OCI-LY3 (cell line): ENCODE measurements around the gene SECISBP2.
"Not testable (repeated sequence)": the region's sequence is repeated elsewhere in the genome, so short reads cannot be mapped to it uniquely, and the experiment has no call there.

Source experiments
- H2AFZ ChIP-seq: fragments of 200-600, 300-600 bp; shearing (Covaris generic); 2 replicates; pipeline ENCODE4 v1.6.0; 2014; ENCODE audit warnings: antibody characterized with exemption, low read depth, low read length
- H3K27ac ChIP-seq: fragments of 200-600, 300-600 bp; sonication (generic); 2 replicates; pipeline ENCODE4 v1.5.1; 2014; ENCODE audit warnings: mild to moderate bottlenecking, low read length, moderate library complexity, mixed read lengths
- H3K27me3 ChIP-seq: fragments of 200-600, 300-600 bp; sonication (generic); 2 replicates; pipeline ENCODE4 v1.6.1; 2014; ENCODE audit warnings: low read depth, low read length, mixed read lengths
- H3K36me3 ChIP-seq: fragments of 200-600, 300-600 bp; sonication (generic); replicated peaks from 2 replicates; pipeline ENCODE3; 2014; ENCODE audit warnings: low read depth, low read length, mixed read lengths
- H3K4me1 ChIP-seq: fragments of 300-600, 200-600 bp; sonication (generic); 2 replicates; pipeline ENCODE4 v1.6.1; 2014; ENCODE audit warnings: low read length, mixed read lengths
- H3K4me2 ChIP-seq: fragments of 200-600, 300-600 bp; sonication (generic); 2 replicates; pipeline ENCODE4 v1.6.1; 2014; ENCODE audit warnings: low read length, mixed read lengths
- H3K4me3 ChIP-seq: fragments of 300-600, 200-600 bp; sonication (generic); 2 replicates; pipeline ENCODE4 v1.5.1; 2014; ENCODE audit warnings: antibody characterized with exemption, mild to moderate bottlenecking, low read length, moderate library complexity
- H3K79me2 ChIP-seq: fragments of 300-600, 200-600 bp; shearing (Covaris generic); 2 replicates; pipeline ENCODE4 v1.6.1; 2014; ENCODE audit warnings: mild to moderate bottlenecking, low read length, mixed read lengths
- H3K9ac ChIP-seq: fragments of 300-600, 200-600 bp; shearing (Covaris generic); 2 replicates; pipeline ENCODE4 v1.6.0; 2014; ENCODE audit warnings: mild to moderate bottlenecking, low read length, moderate library complexity
- H3K9me3 ChIP-seq: fragments of 200-600, 300-600 bp; shearing (Covaris generic); 2 replicates; pipeline ENCODE4 v1.6.1; 2014; ENCODE audit warnings: low read length, mixed read lengths; ENCODE audit not compliant: insufficient read depth
- H4K20me1 ChIP-seq: fragments of 200-600, 300-600 bp; sonication (generic); 2 replicates; pipeline ENCODE4 v1.6.1; 2016; ENCODE audit warnings: low read length, mixed read lengths; ENCODE audit not compliant: insufficient read depth
- EZH2phosphoT487 ChIP-seq: fragments of 200-600 bp; shearing (Covaris generic); IDR thresholded peaks from 2 replicates; pipeline ENCODE4 v1.6.1; 2018; ENCODE audit warnings: antibody characterized with exemption, mixed run types, low read depth
- TF ChIP-seq, protein P1 (sequence below): fragments of 200-600, 300-600 bp; sonication (generic); IDR thresholded peaks from 2 replicates; pipeline ENCODE4 v1.5.1; 2014; ENCODE audit warnings: antibody characterized with exemption, low read length, low read depth

SECISBP2 gene

DNA sequence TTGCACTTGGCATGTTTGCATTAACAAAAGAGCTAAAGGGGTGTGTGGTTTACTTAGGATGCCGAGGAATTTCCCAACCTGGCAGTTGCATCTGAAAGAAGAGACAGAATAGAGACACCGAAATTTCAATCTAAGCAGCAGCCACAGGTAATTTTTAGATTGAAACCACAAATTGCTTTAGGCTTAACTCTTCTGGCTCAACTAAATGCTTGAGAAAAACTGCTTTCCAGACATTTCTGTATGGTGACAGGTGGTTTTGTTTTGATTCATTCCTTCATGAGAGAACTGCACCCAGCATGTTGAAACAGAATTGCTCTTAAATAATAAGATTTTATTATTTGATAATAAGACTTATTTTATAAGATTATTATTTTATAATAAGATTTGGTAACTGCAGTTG, 21.5 kb downstream of the SECISBP2 start:
- H3K9me3 ChIP-seq, result no peaks in the 10 kb centered on the region
- H2AFZ ChIP-seq, result no peak overlapping the region
- H3K4me1 ChIP-seq, result peaks cover 3% of the 10 kb centered on the region
- no peaks in the 10 kb centered on the region for H3K27me3 ChIP-seq
- no peak overlapping the region for H3K9ac ChIP-seq
- no peak overlapping the region for H3K4me3 ChIP-seq
- H3K4me2 ChIP-seq, result no peak overlapping the region
- no peaks in the 10 kb centered on the region for H3K79me2 ChIP-seq
- H3K36me3 ChIP-seq, result peaks cover 55% of the 10 kb centered on the region
- no peak overlapping the region for H3K27ac ChIP-seq
- no peaks in the 10 kb centered on the region for H4K20me1 ChIP-seq
- TF ChIP-seq, protein P1, sequence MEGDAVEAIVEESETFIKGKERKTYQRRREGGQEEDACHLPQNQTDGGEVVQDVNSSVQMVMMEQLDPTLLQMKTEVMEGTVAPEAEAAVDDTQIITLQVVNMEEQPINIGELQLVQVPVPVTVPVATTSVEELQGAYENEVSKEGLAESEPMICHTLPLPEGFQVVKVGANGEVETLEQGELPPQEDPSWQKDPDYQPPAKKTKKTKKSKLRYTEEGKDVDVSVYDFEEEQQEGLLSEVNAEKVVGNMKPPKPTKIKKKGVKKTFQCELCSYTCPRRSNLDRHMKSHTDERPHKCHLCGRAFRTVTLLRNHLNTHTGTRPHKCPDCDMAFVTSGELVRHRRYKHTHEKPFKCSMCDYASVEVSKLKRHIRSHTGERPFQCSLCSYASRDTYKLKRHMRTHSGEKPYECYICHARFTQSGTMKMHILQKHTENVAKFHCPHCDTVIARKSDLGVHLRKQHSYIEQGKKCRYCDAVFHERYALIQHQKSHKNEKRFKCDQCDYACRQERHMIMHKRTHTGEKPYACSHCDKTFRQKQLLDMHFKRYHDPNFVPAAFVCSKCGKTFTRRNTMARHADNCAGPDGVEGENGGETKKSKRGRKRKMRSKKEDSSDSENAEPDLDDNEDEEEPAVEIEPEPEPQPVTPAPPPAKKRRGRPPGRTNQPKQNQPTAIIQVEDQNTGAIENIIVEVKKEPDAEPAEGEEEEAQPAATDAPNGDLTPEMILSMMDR, result no peak
- TF ChIP-seq EZH2phosphoT487, result no peak

DNA sequence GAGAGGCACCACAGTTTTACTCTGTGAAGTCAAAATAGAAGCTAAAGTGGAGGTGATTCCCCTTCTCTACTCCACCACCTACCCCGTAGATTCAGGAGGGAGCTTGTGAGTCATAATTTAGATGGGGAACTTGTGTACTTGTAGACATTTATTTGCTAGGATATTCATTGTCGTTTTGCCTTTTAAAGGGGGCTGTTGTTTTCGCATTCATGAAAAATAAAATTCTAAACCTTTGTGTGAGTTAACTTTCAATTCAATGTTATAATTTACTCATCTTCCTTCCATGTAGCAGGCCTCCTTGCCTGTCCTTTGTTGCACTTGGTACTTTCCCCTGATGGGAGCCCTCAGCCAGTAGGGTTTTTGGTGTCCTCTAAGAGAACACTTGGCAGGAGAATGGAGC, 22.0 kb downstream of the SECISBP2 start:
- H2AFZ ChIP-seq, result no peak overlapping the region
- H3K4me1 ChIP-seq, result no peaks in the 10 kb centered on the region
- no peak overlapping the region for H3K4me2 ChIP-seq
- H3K27ac ChIP-seq, result no peak overlapping the region
- H3K27me3 ChIP-seq, result no peaks in the 10 kb centered on the region
- H4K20me1 ChIP-seq, result no peaks in the 10 kb centered on the region
- TF ChIP-seq, protein P1, result no peak
- no peak for TF ChIP-seq EZH2phosphoT487
- no peak overlapping the region for H3K9ac ChIP-seq
- H3K4me3 ChIP-seq, result no peak overlapping the region
- no peaks in the 10 kb centered on the region for H3K9me3 ChIP-seq
- H3K79me2 ChIP-seq, result no peaks in the 10 kb centered on the region
- peaks cover 60% of the 10 kb centered on the region for H3K36me3 ChIP-seq

DNA sequence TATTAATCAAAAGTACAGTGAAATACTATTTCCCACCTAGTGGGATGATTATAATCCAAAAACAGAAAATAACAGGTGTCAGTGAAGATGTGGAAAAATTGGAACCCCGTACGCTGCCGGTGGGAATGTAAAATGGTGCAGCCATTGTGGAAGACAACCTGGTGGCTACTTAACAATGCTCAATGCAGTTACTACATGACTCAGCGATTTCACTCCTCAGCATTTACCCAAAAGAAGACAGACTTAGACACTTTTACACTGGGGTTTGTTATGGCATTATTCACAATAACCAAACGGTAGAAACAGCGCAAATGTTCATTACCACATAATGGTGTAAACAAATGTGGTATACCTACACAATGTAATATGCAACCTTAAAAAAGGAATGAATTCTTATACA, 23.9 kb downstream of the SECISBP2 start:
- Histone ChIP-seq H3K4me2 (no peak overlapping the region), H3K9me3 (no peaks in the 10 kb centered on the region), H3K4me1 (no peaks in the 10 kb centered on the region), H3K36me3 (peaks cover 65% of the 10 kb centered on the region), H3K4me3 (no peak overlapping the region), H3K9ac (no peak overlapping the region), H4K20me1 (no peaks in the 10 kb centered on the region), H3K27ac (no peak overlapping the region), H2AFZ (no peak overlapping the region), H3K27me3 (no peaks in the 10 kb centered on the region), H3K79me2 (no peaks in the 10 kb centered on the region)
- TF ChIP-seq EZH2phosphoT487, result no peak
- TF ChIP-seq, protein P1, result no peak

DNA sequence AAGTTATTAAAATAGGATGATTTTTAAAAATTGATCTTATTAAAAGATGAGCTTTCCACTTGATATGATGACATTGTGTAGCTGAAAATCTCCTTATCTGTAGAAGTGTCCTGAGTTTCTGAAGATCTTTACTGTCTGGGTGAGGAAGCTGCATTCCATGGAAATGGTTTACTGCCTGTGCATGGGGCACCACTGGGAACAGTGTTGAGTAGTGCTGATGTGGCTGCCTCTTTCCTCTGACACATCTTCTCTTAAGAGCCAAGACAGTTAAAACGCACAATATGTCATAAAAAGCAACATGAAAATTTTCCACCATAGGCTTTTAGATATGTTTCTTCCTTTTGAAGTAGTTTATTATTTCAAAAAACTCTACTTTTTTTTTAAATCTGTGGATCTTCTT, 24.6 kb downstream of the SECISBP2 start:
- no peak overlapping the region for H3K4me2 ChIP-seq
- no peaks in the 10 kb centered on the region for H3K9me3 ChIP-seq
- H3K4me1 ChIP-seq, result no peaks in the 10 kb centered on the region
- H3K36me3 ChIP-seq, result peaks cover 61% of the 10 kb centered on the region
- no peaks in the 10 kb centered on the region for H4K20me1 ChIP-seq
- no peak overlapping the region for H3K4me3 ChIP-seq
- no peak overlapping the region for H2AFZ ChIP-seq
- no peaks in the 10 kb centered on the region for H3K79me2 ChIP-seq
- H3K27ac ChIP-seq, result no peak overlapping the region
- no peak for TF ChIP-seq EZH2phosphoT487
- TF ChIP-seq, protein P1, result no peak
- H3K27me3 ChIP-seq, result no peaks in the 10 kb centered on the region
- no peak overlapping the region for H3K9ac ChIP-seq

DNA sequence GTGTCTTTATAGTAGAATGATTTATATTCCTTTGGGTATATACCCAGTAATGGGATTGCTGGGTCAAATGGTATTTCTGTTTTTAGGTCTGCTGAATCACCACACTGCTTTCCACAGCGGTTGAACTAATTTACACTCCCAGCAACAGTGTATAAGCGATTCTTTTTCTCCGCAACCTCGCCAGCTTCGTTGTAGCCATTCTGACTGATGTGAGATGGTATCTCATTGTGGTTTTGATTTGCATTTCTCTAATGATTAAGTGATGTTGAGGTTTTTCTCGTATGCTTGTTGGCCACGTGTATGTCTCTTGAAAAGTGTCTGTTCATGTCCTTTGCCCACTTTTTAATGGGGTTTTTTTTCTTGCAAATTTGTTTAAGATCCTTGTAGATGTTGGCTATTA, 25.5 kb downstream of the SECISBP2 start:
- not testable (repeated sequence) for H4K20me1 ChIP-seq, H3K4me2 ChIP-seq, H3K9me3 ChIP-seq, H2AFZ ChIP-seq, H3K27me3 ChIP-seq, H3K27ac ChIP-seq, H3K4me3 ChIP-seq, H3K4me1 ChIP-seq, H3K79me2 ChIP-seq, H3K9ac ChIP-seq
- H3K36me3 ChIP-seq, result peaks cover 66% of the 10 kb centered on the region
